ENCODE data around the gene OR2A42.
"Not testable (repeated sequence)": the region's sequence is repeated elsewhere in the genome, so short reads cannot be mapped to it uniquely, and the experiment has no call there.

The OR2A42 gene, protein sequence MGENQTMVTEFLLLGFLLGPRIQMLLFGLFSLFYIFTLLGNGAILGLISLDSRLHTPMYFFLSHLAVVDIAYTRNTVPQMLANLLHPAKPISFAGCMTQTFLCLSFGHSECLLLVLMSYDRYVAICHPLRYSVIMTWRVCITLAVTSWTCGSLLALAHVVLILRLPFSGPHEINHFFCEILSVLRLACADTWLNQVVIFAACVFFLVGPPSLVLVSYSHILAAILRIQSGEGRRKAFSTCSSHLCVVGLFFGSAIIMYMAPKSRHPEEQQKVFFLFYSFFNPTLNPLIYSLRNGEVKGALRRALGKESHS

DNA sequence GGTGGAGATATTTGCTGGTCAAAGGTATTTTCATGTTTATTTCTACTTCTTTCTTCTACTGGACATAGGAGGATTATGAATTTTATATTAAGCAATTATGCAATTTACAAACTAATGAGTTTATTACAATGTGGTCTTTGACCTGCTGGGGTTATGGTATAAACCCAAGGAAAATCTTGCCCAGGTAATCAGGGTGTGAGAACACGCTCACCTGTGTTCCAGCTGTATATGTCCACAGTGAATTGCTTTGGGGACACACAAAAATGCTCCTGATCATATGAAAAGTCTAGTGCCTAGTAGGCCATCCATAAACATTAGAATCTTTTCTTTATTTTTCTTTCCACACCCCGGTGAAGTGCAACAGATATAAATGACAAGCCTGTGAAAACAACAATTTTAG is at the start of gene OR2A42:
OR2A42 (minus strand) TSS at position 241 of the 400 bp plus-strand sequence. CDS start 6,762 bp downstream, outside the sequence.
- H3K36me3 ChIP-seq (ENCODE audit: control insufficient read depth, insufficient read depth, low read length); H3K4me3 ChIP-seq (replicated peaks; ENCODE audit: low read depth, low read length); DNase-seq (ENCODE audit: extremely low read depth, insufficient read length); H3K27me3 ChIP-seq (replicated peaks; ENCODE audit: control insufficient read depth, insufficient read depth, low read length): not testable (repeated sequence)

- not testable (repeated sequence) for H3K4me3 ChIP-seq (replicated peaks; ENCODE audit: low read depth, low read length); DNase-seq (ENCODE audit: extremely low read depth, insufficient read length)
Measured at GRCh38 chr7:144287171-144287784, 47.9 kb upstream of the OR2A42 start.

GRCh38 chr7:144283716-144284115 is 44.3 kb upstream of the OR2A42 start:
- not testable (repeated sequence) for DNase-seq (ENCODE audit: extremely low read depth, insufficient read length); H3K27me3 ChIP-seq (replicated peaks; ENCODE audit: control insufficient read depth, insufficient read depth, low read length); H3K4me3 ChIP-seq (replicated peaks; ENCODE audit: low read depth, low read length); H3K36me3 ChIP-seq (ENCODE audit: control insufficient read depth, insufficient read depth, low read length)

More at GRCh38 chr7:144287171-144287784, 47.9 kb upstream of the OR2A42 start:
- not testable (repeated sequence) for H3K27me3 ChIP-seq (replicated peaks; ENCODE audit: control insufficient read depth, insufficient read depth, low read length); H3K36me3 ChIP-seq (ENCODE audit: control insufficient read depth, insufficient read depth, low read length)

DNA sequence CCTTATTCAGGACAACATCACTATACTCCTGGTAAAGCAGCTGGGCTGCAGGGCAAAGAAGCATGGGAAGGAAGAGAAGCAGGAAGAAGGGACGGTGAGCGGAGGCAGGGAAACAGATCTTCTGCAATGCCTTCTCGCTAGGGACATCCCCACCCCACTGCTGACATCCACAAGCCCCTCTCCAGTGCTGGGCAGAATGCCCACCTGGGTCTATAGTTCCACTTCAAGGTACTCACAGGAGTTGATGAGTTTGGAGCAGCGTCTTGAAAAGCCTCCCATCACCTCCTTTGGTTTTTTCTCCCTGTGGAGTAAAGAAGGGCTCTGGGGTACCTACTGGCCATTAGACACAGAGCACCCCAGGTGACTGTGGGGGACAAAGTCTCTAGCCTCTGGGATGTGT is 43.1 kb upstream of the OR2A42 start:
- H3K27me3 ChIP-seq (replicated peaks; ENCODE audit: control insufficient read depth, insufficient read depth, low read length); DNase-seq (ENCODE audit: extremely low read depth, insufficient read length); H3K36me3 ChIP-seq (ENCODE audit: control insufficient read depth, insufficient read depth, low read length); H3K4me3 ChIP-seq (replicated peaks; ENCODE audit: low read depth, low read length): not testable (repeated sequence)

- not testable (repeated sequence) for H3K4me3 ChIP-seq (replicated peaks; ENCODE audit: low read depth, low read length); H3K27me3 ChIP-seq (replicated peaks; ENCODE audit: control insufficient read depth, insufficient read depth, low read length); DNase-seq (ENCODE audit: extremely low read depth, insufficient read length); H3K36me3 ChIP-seq (ENCODE audit: control insufficient read depth, insufficient read depth, low read length)
Measured at GRCh38 chr7:144281981-144282380, 42.6 kb upstream of the OR2A42 start.

DNA sequence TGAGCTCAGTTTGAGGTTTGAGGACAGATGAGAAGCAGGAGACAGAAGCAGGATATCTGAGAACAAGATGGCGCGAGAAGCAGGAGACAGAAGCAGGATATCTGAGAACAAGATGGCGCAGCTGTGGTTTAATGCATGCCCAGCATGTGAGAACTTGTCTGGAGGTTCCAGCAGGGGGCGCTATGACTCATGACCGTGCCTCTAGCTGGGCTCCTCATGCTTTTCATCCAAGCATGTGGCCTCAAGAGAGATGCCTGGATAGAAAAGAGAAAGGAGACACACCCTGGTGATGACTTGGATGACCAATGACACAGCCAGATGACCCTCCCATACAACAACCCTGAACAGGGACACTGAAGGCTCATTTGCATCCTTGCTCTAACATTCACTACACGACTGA is 40.6 kb upstream of the OR2A42 start:
- not testable (repeated sequence) for H3K36me3 ChIP-seq (ENCODE audit: control insufficient read depth, insufficient read depth, low read length); DNase-seq (ENCODE audit: extremely low read depth, insufficient read length); H3K4me3 ChIP-seq (replicated peaks; ENCODE audit: low read depth, low read length); H3K27me3 ChIP-seq (replicated peaks; ENCODE audit: control insufficient read depth, insufficient read depth, low read length)

GRCh38 chr7:144275281-144275680 is 35.9 kb upstream of the OR2A42 start:
- H3K4me3 ChIP-seq (replicated peaks; ENCODE audit: low read depth, low read length); DNase-seq (ENCODE audit: extremely low read depth, insufficient read length); H3K27me3 ChIP-seq (replicated peaks; ENCODE audit: control insufficient read depth, insufficient read depth, low read length); H3K36me3 ChIP-seq (ENCODE audit: control insufficient read depth, insufficient read depth, low read length): not testable (repeated sequence)

DNA sequence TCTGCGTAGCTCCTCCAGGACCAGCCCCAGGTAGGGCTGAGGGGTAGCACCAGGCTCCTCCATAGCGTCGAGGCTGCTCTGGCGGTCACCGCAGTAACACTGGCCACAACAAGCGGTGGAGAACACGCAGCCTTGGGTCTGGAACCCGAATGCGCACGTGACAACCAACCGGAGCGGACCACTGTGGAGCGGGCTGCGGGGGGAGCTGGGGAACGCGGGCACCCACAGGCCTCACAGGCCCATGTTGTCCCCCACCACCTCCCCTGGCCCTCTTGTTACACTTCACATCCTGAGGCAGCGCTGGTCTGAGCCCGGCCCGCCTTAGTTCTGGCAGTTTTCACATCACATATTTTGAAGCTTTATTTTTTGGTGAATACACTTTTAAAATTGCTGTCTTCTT is 29.8 kb upstream of the OR2A42 start, which contains the start of gene CTAGE8:
CTAGE8 (minus strand) TSS at position 101 of the 400 bp plus-strand sequence; CDS start at position 63, 38 bp downstream.
- not testable (repeated sequence) for H3K27me3 ChIP-seq (replicated peaks; ENCODE audit: control insufficient read depth, insufficient read depth, low read length); DNase-seq (ENCODE audit: extremely low read depth, insufficient read length); H3K36me3 ChIP-seq (ENCODE audit: control insufficient read depth, insufficient read depth, low read length); H3K4me3 ChIP-seq (replicated peaks; ENCODE audit: low read depth, low read length)

- not testable (repeated sequence) for H3K4me3 ChIP-seq (replicated peaks; ENCODE audit: low read depth, low read length); H3K27me3 ChIP-seq (replicated peaks; ENCODE audit: control insufficient read depth, insufficient read depth, low read length); H3K36me3 ChIP-seq (ENCODE audit: control insufficient read depth, insufficient read depth, low read length); DNase-seq (ENCODE audit: extremely low read depth, insufficient read length)
Measured at GRCh38 chr7:144264692-144265091, 25.3 kb upstream of the OR2A42 start, which contains the start of gene OR2A7. Gene OR2A7, minus strand, starts transcription at chr7:144264792. Its CDS starts 5,164 bp downstream, at chr7:144259628.

DNA sequence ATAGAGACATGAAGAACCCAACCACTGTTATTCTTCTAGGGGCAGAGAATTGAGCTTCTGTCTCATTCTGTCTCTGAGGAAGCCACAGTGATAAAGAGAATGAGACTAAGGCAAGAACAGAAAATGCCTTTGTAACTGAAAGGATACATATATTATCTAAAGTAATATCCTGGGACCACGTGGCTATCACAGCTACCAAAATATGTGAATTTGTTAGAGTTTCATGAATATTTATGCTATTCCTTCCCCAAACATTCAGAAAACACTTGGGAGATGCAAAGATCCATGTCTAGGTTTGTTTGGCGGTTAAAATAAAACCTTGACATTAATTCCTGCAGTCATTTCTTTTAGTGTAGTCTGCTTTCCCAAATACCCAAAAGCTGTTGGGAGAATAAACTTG is 22.7 kb upstream of the OR2A42 start:
- H3K27me3 ChIP-seq (replicated peaks; ENCODE audit: control insufficient read depth, insufficient read depth, low read length); H3K4me3 ChIP-seq (replicated peaks; ENCODE audit: low read depth, low read length); H3K36me3 ChIP-seq (ENCODE audit: control insufficient read depth, insufficient read depth, low read length); DNase-seq (ENCODE audit: extremely low read depth, insufficient read length): not testable (repeated sequence)

GRCh38 chr7:144259067-144259466 is 19.7 kb upstream of the OR2A42 start:
- not testable (repeated sequence) for H3K27me3 ChIP-seq (replicated peaks; ENCODE audit: control insufficient read depth, insufficient read depth, low read length); DNase-seq (ENCODE audit: extremely low read depth, insufficient read length); H3K36me3 ChIP-seq (ENCODE audit: control insufficient read depth, insufficient read depth, low read length); H3K4me3 ChIP-seq (replicated peaks; ENCODE audit: low read depth, low read length)
